22Rv1 (cell line): ENCODE results near the gene CELF2.

Source experiments
- CTCF ChIP-seq: fragments of 450-650 bp; IDR thresholded peaks from 2 replicates; pipeline ENCODE4 v1.5.1; 2017; ENCODE audit warnings: mild to moderate bottlenecking
- ZFX ChIP-seq: fragments of 450-650 bp; IDR thresholded peaks from 2 replicates; pipeline ENCODE4 v1.6.1; 2017; ENCODE audit warnings: antibody characterized with exemption, borderline replicate concordance

- TF ChIP-seq CTCF (no peak), ZFX (no peak)
Observed at GRCh38 chr10:11266426-11266825, 248.8 kb downstream of the CELF2 start.
